WTC11 (cell line): Measurements from ENCODE around the gene PLXNA2. TPM values are rescaled to one million over a fixed set of nuclear protein-coding genes. Genes with fewer than 3 reads are reported as not detected.

Experiments
- ATAC-seq: fragments of 200-7000 bp; cut with Tn5 transposase; 2 replicates; pipeline ENCODE4 v1.10.0; 2021; ENCODE audit warnings: mild to moderate bottlenecking, moderate library complexity
- CTCF ChIA-PET: fragments of 300-600 bp; sonication (Branson Sonifier 250); formaldehyde crosslinking; loops from one replicate; lab custom pipeline; 2021; ENCODE audit warnings: antibody characterized with exemption; lab: Charles Lee
- POLR2A ChIA-PET: fragments of 350-600 bp; sonication (Branson Sonifier 250); formaldehyde crosslinking; loops from one replicate; lab custom pipeline; 2021; ENCODE audit warnings: antibody characterized with exemption; lab: Charles Lee
- DNase-seq: peaks from one replicate; pipeline ENCODE4 v3.0.0; 2021; ENCODE audit warnings: low spot score
- H3K27ac Mint-ChIP-seq: 2 replicates; pipeline ENCODE4 v1.8.0; 2021; ENCODE audit warnings: mixed read lengths
- H3K27me3 Mint-ChIP-seq: 2 replicates; pipeline ENCODE4 v1.8.0; 2021; ENCODE audit warnings: low read depth, mild to moderate bottlenecking, moderate library complexity, mixed read lengths
- H3K36me3 Mint-ChIP-seq: 2 replicates; pipeline ENCODE4 v1.8.0; 2021; ENCODE audit warnings: mixed read lengths
- H3K4me1 Mint-ChIP-seq: 2 replicates; pipeline ENCODE4 v1.8.0; 2022; ENCODE audit warnings: mixed read lengths
- H3K4me3 Mint-ChIP-seq: 2 replicates; pipeline ENCODE4 v1.8.0; 2021; ENCODE audit warnings: mild to moderate bottlenecking, moderate library complexity, mixed read lengths
- H3K9me3 Mint-ChIP-seq: 2 replicates; pipeline ENCODE4 v1.8.0; 2021; ENCODE audit warnings: mixed read lengths
- CBFB ChIP-seq: sonication (generic); formaldehyde crosslinking; IDR thresholded peaks from 2 replicates; pipeline ENCODE4 v1.8.1; 2022; ENCODE audit warnings: mild to moderate bottlenecking, low read depth, missing genetic modification reagents
- CREB1 ChIP-seq: sonication (generic); formaldehyde crosslinking; IDR thresholded peaks from 2 replicates; pipeline ENCODE4 v1.8.0; 2023; ENCODE audit warnings: mild to moderate bottlenecking, missing genetic modification reagents
- CREM ChIP-seq: sonication (generic); formaldehyde crosslinking; IDR thresholded peaks from 2 replicates; pipeline ENCODE4 v1.8.1; 2022; ENCODE audit warnings: mild to moderate bottlenecking, missing genetic modification reagents, moderate library complexity
- FOXK1 ChIP-seq: sonication (generic); formaldehyde crosslinking; IDR thresholded peaks from 2 replicates; pipeline ENCODE4 v1.8.0; 2022; ENCODE audit warnings: mild to moderate bottlenecking, moderate library complexity, missing genetic modification reagents
- IRF2 ChIP-seq: sonication (generic); formaldehyde crosslinking; IDR thresholded peaks from 2 replicates; pipeline ENCODE4 v1.8.0; 2022; ENCODE audit warnings: low read depth, missing genetic modification reagents, borderline replicate concordance
- MXD4 ChIP-seq: fragments of 250-450 bp; sonication (Bioruptor Pico); IDR thresholded peaks from 2 replicates; pipeline ENCODE4 v1.8.0; 2021; ENCODE audit warnings: mild to moderate bottlenecking, moderate library complexity, borderline replicate concordance
- MYBL2 ChIP-seq: sonication (generic); formaldehyde crosslinking; IDR thresholded peaks from 2 replicates; pipeline ENCODE4 v1.8.1; 2023; ENCODE audit warnings: mild to moderate bottlenecking, moderate library complexity, missing genetic modification reagents
- NFYB ChIP-seq: sonication (generic); formaldehyde crosslinking; conservative IDR thresholded peaks from 2 replicates; pipeline ENCODE4 v1.8.0; 2022; ENCODE audit warnings: low read depth, missing genetic modification reagents
- NR3C1 ChIP-seq: sonication (generic); formaldehyde crosslinking; conservative IDR thresholded peaks from 2 replicates; pipeline ENCODE4 v1.8.1; 2023; ENCODE audit warnings: low read depth, mild to moderate bottlenecking, missing genetic modification reagents
- PRRX2 ChIP-seq: fragments of 250-450 bp; sonication (Bioruptor Pico); IDR thresholded peaks from 2 replicates; pipeline ENCODE4 v1.8.0; 2021; ENCODE audit warnings: mild to moderate bottlenecking
- SOX15 ChIP-seq: fragments of 250-450 bp; sonication (Bioruptor Pico); IDR thresholded peaks from 2 replicates; pipeline ENCODE4 v1.9.0; 2021; ENCODE audit warnings: mild to moderate bottlenecking
- TP53 ChIP-seq: sonication (generic); formaldehyde crosslinking; IDR thresholded peaks from 2 replicates; pipeline ENCODE4 v1.8.1; 2023; ENCODE audit warnings: mild to moderate bottlenecking, missing genetic modification reagents
- ZBTB21 ChIP-seq: sonication (generic); formaldehyde crosslinking; IDR thresholded peaks from 2 replicates; pipeline ENCODE4 v1.8.1; 2023; ENCODE audit warnings: mild to moderate bottlenecking, missing genetic modification reagents, borderline replicate concordance
- ZNF232 ChIP-seq: sonication (generic); formaldehyde crosslinking; IDR thresholded peaks from 2 replicates; pipeline ENCODE4 v1.8.0; 2022; ENCODE audit warnings: mild to moderate bottlenecking, missing genetic modification reagents
- total RNA-seq: library from RNA; stranded (reverse); gene quantifications from 3 replicates; pipeline ENCODE4 v1.2.3, GENCODE V29; 2021
- TF ChIP-seq, protein P1 (sequence below): fragments of 200-600 bp; IDR thresholded peaks from 2 replicates; pipeline ENCODE4 v1.8.0; 2022; ENCODE audit warnings: antibody characterized with exemption
- TF ChIP-seq, protein P2 (sequence below): sonication (generic); formaldehyde crosslinking; IDR thresholded peaks from 2 replicates; pipeline ENCODE4 v1.8.0; 2022; ENCODE audit warnings: mild to moderate bottlenecking, missing genetic modification reagents
- TF ChIP-seq, protein P3 (sequence below): fragments of 250-450 bp; sonication (Bioruptor Pico); IDR thresholded peaks from 2 replicates; pipeline ENCODE4 v1.9.0; 2021; ENCODE audit warnings: mild to moderate bottlenecking
- TF ChIP-seq, protein P4 (sequence below): sonication (generic); formaldehyde crosslinking; conservative IDR thresholded peaks from 2 replicates; pipeline ENCODE4 v1.8.1; 2022; ENCODE audit warnings: mild to moderate bottlenecking, missing genetic modification reagents
- TF ChIP-seq, protein P5 (sequence below): sonication (generic); formaldehyde crosslinking; IDR thresholded peaks from 2 replicates; pipeline ENCODE4 v1.8.0; 2023; ENCODE audit warnings: mild to moderate bottlenecking, missing genetic modification reagents

Gene PLXNA2
- total RNA-seq, 1 experiment from 2014 or later, result 4.2 TPM

DNA sequence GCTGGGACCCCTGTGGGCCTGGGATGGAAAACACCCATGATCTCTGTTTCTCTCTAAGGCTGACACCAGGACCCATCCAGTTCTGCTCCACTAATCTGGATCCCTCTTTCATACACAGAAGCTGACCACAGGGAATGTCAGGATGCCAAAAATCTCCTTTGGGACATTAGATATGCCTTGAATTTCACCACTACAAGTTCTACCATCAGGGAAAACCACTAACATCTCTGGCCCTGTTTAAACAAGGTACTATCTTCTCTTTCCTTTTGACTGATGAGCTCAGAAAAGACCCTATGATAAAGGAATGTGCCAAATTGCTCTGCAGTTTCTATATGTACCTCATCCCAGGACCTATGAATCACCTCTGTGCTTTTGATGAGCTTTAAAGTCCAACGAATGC lies 10.2 kb upstream of the PLXNA2 start:
- POLR2A ChIA-PET, result no interaction called here
- peaks cover 31% of the 10 kb centered on the region for H3K4me1 Mint-ChIP-seq
- peaks cover 2% of the 10 kb centered on the region for H3K9me3 Mint-ChIP-seq
- no peak for DNase-seq
- no peak for TF ChIP-seq ZBTB21 (CRISPR knock-in tag)
- TF ChIP-seq, all 79 proteins: peak for 0
- CTCF ChIA-PET, result no interaction called here
- ATAC-seq, result no peak
- no peak overlapping the region for H3K27ac Mint-ChIP-seq
- H3K27me3 Mint-ChIP-seq, result peaks cover 54% of the 10 kb centered on the region
- H3K36me3 Mint-ChIP-seq, result peaks cover 2% of the 10 kb centered on the region
- no peak overlapping the region for H3K4me3 Mint-ChIP-seq

DNA sequence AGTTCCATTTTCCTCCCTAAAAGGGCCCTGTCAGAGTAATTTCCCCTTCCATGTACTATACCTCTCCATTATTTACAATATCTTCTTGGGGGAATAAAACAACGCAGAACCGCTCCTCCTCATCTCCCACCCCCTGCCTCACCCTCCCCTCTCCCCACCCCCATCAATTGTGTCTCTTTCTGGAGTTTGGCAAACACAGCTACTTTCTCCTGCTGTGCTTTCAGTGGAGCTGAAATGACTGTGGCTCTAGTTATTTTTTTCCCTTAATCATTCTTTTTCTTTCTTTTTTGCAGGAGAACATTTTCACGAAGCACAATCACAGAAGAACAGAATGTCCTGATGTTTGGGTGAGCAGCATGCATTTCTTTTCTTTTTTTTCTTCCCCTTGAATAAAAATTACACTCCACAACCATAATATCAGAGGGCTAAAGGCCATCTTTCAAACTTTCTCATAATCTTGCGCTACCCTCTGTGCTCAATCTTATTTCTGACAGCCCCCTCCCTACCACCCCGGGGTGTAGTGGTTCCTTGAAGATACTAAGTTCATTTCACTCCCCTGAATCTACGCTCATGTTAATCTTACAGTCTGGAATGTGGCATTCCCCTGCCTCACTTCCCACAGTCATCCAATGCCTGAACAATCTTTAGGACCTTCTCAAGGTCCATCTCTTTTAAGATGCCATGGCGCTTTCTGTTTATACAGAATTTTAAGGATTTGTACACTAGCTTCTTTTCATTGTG lies 8.8 kb upstream of the PLXNA2 start:
- ChIA-PET POLR2A (no interaction called here), CTCF (interaction anchor here (0.6 to 1.8 kb wide), 9 partner anchors 10 to 580 kb away, joined by 3 to 18 read pairs (median 5); partner anchors contain the start of gene PLXNA2)
- no peak overlapping the region for H3K27ac Mint-ChIP-seq
- peaks cover 29% of the 10 kb centered on the region for H3K4me1 Mint-ChIP-seq
- no peaks in the 10 kb centered on the region for H3K9me3 Mint-ChIP-seq
- no peak for ATAC-seq
- TF ChIP-seq CBFB, result no peak
- TF ChIP-seq NR3C1 (CRISPR knock-in tag), result no peak
- no peak for TF ChIP-seq MXD4 (CRISPR knock-in tag)
- TF ChIP-seq FOXK1, result no peak
- TF ChIP-seq, protein P1, sequence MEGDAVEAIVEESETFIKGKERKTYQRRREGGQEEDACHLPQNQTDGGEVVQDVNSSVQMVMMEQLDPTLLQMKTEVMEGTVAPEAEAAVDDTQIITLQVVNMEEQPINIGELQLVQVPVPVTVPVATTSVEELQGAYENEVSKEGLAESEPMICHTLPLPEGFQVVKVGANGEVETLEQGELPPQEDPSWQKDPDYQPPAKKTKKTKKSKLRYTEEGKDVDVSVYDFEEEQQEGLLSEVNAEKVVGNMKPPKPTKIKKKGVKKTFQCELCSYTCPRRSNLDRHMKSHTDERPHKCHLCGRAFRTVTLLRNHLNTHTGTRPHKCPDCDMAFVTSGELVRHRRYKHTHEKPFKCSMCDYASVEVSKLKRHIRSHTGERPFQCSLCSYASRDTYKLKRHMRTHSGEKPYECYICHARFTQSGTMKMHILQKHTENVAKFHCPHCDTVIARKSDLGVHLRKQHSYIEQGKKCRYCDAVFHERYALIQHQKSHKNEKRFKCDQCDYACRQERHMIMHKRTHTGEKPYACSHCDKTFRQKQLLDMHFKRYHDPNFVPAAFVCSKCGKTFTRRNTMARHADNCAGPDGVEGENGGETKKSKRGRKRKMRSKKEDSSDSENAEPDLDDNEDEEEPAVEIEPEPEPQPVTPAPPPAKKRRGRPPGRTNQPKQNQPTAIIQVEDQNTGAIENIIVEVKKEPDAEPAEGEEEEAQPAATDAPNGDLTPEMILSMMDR, result no peak
- no peak for TF ChIP-seq IRF2
- TF ChIP-seq, protein P2, sequence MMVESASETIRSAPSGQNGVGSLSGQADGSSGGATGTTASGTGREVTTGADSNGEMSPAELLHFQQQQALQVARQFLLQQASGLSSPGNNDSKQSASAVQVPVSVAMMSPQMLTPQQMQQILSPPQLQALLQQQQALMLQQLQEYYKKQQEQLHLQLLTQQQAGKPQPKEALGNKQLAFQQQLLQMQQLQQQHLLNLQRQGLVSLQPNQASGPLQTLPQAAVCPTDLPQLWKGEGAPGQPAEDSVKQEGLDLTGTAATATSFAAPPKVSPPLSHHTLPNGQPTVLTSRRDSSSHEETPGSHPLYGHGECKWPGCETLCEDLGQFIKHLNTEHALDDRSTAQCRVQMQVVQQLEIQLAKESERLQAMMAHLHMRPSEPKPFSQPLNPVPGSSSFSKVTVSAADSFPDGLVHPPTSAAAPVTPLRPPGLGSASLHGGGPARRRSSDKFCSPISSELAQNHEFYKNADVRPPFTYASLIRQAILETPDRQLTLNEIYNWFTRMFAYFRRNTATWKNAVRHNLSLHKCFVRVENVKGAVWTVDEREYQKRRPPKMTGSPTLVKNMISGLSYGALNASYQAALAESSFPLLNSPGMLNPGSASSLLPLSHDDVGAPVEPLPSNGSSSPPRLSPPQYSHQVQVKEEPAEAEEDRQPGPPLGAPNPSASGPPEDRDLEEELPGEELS (CRISPR knock-in tag), result no peak
- TF ChIP-seq, protein P3, sequence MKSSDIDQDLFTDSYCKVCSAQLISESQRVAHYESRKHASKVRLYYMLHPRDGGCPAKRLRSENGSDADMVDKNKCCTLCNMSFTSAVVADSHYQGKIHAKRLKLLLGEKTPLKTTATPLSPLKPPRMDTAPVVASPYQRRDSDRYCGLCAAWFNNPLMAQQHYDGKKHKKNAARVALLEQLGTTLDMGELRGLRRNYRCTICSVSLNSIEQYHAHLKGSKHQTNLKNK (CRISPR knock-in tag), result no peak
- no peaks in the 10 kb centered on the region for H3K36me3 Mint-ChIP-seq
- DNase-seq, result no peak
- H3K4me3 Mint-ChIP-seq, result no peak overlapping the region
- peaks cover 41% of the 10 kb centered on the region for H3K27me3 Mint-ChIP-seq

DNA sequence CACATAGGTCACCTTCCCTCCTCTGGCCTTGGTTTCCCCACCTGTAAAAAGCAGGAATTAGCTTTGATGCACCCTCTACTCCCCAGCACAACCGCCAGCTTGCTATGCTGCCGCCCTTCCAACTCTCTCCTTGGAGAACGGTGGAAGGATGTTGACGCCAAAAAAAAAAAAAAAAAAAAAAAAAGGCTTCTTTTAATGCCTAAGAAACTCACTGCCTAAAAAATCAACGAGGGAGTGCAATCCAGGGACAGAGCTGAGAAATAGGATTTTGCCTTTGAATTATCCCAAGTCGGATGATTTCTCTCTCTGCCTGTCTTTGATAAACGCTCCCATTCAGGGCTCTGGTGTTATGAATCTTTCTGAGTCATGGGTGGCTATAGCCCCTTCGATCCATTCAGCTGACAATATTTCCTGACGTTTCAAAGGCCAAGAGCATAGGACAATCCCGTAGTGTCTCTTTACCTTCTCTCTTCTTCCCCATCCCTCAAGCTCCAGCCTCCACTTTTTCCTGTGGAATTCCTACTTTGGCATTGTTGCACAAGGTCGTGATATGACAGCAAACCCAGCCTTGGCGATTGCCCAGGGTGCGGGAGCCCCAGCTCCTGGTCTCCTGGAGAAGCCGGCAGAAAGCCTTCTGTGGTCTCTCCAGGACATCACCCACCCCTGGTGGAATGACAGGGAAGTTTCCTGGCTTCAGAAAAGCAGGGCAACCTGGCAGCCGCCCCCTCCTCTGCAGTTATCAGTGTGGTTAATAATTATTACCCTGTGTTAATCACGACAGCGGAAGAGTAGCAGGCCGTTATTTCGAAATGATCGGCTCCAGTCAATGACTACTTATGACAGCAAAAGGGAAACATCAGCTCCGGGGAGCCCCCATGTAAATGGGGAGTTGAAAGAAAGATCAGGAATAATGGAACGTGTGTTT lies 8.0 kb upstream of the PLXNA2 start:
- H3K4me3 Mint-ChIP-seq, result no peak overlapping the region
- peak; percentile 31 for DNase-seq
- TF ChIP-seq ZNF232 (CRISPR knock-in tag) (no peak), CREB1 (CRISPR knock-in tag) (no peak), NFYB (no peak), SOX15 (CRISPR knock-in tag) (no peak), MYBL2 (no peak), PRRX2 (CRISPR knock-in tag) (no peak), TP53 (CRISPR knock-in tag) (no peak), CREM (CRISPR knock-in tag) (no peak)
- TF ChIP-seq, protein P4, sequence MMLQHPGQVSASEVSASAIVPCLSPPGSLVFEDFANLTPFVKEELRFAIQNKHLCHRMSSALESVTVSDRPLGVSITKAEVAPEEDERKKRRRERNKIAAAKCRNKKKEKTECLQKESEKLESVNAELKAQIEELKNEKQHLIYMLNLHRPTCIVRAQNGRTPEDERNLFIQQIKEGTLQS, result no peak
- TF ChIP-seq, protein P5, sequence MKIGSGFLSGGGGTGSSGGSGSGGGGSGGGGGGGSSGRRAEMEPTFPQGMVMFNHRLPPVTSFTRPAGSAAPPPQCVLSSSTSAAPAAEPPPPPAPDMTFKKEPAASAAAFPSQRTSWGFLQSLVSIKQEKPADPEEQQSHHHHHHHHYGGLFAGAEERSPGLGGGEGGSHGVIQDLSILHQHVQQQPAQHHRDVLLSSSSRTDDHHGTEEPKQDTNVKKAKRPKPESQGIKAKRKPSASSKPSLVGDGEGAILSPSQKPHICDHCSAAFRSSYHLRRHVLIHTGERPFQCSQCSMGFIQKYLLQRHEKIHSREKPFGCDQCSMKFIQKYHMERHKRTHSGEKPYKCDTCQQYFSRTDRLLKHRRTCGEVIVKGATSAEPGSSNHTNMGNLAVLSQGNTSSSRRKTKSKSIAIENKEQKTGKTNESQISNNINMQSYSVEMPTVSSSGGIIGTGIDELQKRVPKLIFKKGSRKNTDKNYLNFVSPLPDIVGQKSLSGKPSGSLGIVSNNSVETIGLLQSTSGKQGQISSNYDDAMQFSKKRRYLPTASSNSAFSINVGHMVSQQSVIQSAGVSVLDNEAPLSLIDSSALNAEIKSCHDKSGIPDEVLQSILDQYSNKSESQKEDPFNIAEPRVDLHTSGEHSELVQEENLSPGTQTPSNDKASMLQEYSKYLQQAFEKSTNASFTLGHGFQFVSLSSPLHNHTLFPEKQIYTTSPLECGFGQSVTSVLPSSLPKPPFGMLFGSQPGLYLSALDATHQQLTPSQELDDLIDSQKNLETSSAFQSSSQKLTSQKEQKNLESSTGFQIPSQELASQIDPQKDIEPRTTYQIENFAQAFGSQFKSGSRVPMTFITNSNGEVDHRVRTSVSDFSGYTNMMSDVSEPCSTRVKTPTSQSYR (CRISPR knock-in tag), result no peak
- TF ChIP-seq, all 79 proteins: peak for 0
- Mint-ChIP-seq H3K27ac (no peak overlapping the region), H3K9me3 (no peaks in the 10 kb centered on the region), H3K36me3 (no peaks in the 10 kb centered on the region), H3K27me3 (peaks cover 33% of the 10 kb centered on the region), H3K4me1 (peaks cover 20% of the 10 kb centered on the region)
- peak; percentile 84 for ATAC-seq
- POLR2A ChIA-PET, result no interaction called here
- CTCF ChIA-PET, result interaction anchor here (0.6 to 1.8 kb wide), 22 partner anchors 9 to 1338 kb away, joined by 3 to 18 read pairs (median 4); partner anchors contain the start of gene PLXNA2
